ENCODE measurements around the gene GFRA1.

The GFRA1 gene

GRCh38 chr10:116226053-116226452 lies 47.0 kb downstream of the GFRA1 start:
- no peaks in the 10 kb centered on the region for H3K79me2 ChIP-seq (ENCODE audit: insufficient read depth, low read length)
- H3K4me2 ChIP-seq (ENCODE audit: low read depth, low read length, poor library complexity, severe bottlenecking): no peak overlapping the region

DNA sequence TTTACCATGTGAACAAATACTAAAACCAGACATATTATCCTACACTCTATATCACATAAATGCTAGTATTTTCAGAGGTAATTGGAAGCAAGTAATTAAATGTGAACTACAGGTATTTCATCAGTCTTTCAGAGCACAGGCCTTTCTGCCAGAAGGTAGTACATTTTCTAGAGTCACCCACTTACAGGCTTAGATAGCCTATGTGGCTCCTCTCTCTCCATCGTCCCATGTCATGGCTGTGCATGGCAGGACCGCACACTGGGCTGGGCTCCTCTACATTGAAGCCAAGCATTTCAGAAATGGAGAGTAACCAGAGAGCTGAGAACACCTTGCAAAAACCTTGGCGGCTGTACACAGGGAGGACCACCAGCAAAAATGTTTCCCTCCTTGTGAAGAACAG lies 49.7 kb downstream of the GFRA1 start:
- H3K9me2 ChIP-seq (replicated peaks; ENCODE audit: insufficient read depth, low read length): no peaks in the 10 kb centered on the region
- no peaks in the 10 kb centered on the region for H3K79me2 ChIP-seq (ENCODE audit: insufficient read depth, low read length)
- H3K9ac ChIP-seq (ENCODE audit: low read length): no peak overlapping the region
- TF ChIP-seq, protein P1, sequence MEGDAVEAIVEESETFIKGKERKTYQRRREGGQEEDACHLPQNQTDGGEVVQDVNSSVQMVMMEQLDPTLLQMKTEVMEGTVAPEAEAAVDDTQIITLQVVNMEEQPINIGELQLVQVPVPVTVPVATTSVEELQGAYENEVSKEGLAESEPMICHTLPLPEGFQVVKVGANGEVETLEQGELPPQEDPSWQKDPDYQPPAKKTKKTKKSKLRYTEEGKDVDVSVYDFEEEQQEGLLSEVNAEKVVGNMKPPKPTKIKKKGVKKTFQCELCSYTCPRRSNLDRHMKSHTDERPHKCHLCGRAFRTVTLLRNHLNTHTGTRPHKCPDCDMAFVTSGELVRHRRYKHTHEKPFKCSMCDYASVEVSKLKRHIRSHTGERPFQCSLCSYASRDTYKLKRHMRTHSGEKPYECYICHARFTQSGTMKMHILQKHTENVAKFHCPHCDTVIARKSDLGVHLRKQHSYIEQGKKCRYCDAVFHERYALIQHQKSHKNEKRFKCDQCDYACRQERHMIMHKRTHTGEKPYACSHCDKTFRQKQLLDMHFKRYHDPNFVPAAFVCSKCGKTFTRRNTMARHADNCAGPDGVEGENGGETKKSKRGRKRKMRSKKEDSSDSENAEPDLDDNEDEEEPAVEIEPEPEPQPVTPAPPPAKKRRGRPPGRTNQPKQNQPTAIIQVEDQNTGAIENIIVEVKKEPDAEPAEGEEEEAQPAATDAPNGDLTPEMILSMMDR (IDR thresholded peaks at IDR 0.05; ENCODE audit: insufficient read depth, low read length, poor library complexity, severe bottlenecking): no peak
- TF ChIP-seq EZH2phosphoT487 (conservative IDR thresholded peaks at IDR 0.05; ENCODE audit: low read length): no peak
- H3K27me3 ChIP-seq (ENCODE audit: low read length): no peaks in the 10 kb centered on the region
- no peaks in the 10 kb centered on the region for H3K36me3 ChIP-seq (ENCODE audit: low read length)
- H3K4me3 ChIP-seq (ENCODE audit: insufficient read depth, low read length, poor library complexity, severe bottlenecking): no peak overlapping the region
- no peaks in the 10 kb centered on the region for H4K20me1 ChIP-seq (ENCODE audit: low read depth, low read length)
- H3K27ac ChIP-seq (ENCODE audit: low read depth, low read length): no peak overlapping the region
- H3F3A ChIP-seq (ENCODE audit: insufficient read depth): no peaks in the 10 kb centered on the region
- no peaks in the 10 kb centered on the region for H3K9me3 ChIP-seq (ENCODE audit: insufficient read depth, low read length)
- H2AFZ ChIP-seq (ENCODE audit: low read depth, low read length, severe bottlenecking): no peak overlapping the region
- no peak overlapping the region for H3K4me2 ChIP-seq (ENCODE audit: low read depth, low read length, poor library complexity, severe bottlenecking)

More at GRCh38 chr10:116226053-116226452, 47.0 kb downstream of the GFRA1 start:
- no peak overlapping the region for H2AFZ ChIP-seq (ENCODE audit: low read depth, low read length, severe bottlenecking)
- no peaks in the 10 kb centered on the region for H3K9me3 ChIP-seq (ENCODE audit: insufficient read depth, low read length)
- H3K36me3 ChIP-seq (ENCODE audit: low read length): no peaks in the 10 kb centered on the region
- no peaks in the 10 kb centered on the region for H3F3A ChIP-seq (ENCODE audit: insufficient read depth)
- H3K27me3 ChIP-seq (ENCODE audit: low read length): no peaks in the 10 kb centered on the region
- no peak overlapping the region for H3K4me3 ChIP-seq (ENCODE audit: insufficient read depth, low read length, poor library complexity, severe bottlenecking)
- H3K9ac ChIP-seq (ENCODE audit: low read length): no peak overlapping the region
- no peak for TF ChIP-seq EZH2phosphoT487 (conservative IDR thresholded peaks at IDR 0.05; ENCODE audit: low read length)
- TF ChIP-seq, protein P1 (IDR thresholded peaks at IDR 0.05; ENCODE audit: insufficient read depth, low read length, poor library complexity, severe bottlenecking): no peak
- no peaks in the 10 kb centered on the region for H4K20me1 ChIP-seq (ENCODE audit: low read depth, low read length)
- H3K27ac ChIP-seq (ENCODE audit: low read depth, low read length): no peak overlapping the region
- no peaks in the 10 kb centered on the region for H3K9me2 ChIP-seq (replicated peaks; ENCODE audit: insufficient read depth, low read length)

DNA sequence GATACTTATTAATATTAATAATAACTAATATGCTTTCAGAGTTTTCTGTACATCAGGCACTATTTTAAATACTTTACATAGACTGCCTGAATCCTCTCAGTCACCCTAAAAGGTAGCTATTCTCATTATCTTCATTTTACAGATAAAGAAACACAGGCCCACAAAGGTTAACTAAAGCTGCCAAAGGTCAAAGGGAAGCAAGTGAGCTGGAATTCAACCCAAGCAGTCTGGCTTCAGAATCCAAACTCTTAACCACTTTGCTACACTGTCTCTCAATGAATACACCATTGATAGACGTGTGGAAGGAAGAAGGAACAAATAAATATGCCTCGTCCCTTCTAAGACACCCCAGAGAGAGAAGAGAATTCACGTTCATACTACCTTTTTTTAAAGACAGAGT lies 52.0 kb downstream of the GFRA1 start:
- TF ChIP-seq, protein P1 (IDR thresholded peaks at IDR 0.05; ENCODE audit: insufficient read depth, low read length, poor library complexity, severe bottlenecking): no peak
- TF ChIP-seq EZH2phosphoT487 (conservative IDR thresholded peaks at IDR 0.05; ENCODE audit: low read length): no peak
- Histone ChIP-seq H3K9me3 (ENCODE audit: insufficient read depth, low read length) (no peaks in the 10 kb centered on the region), H3K79me2 (ENCODE audit: insufficient read depth, low read length) (no peaks in the 10 kb centered on the region), H3K9ac (ENCODE audit: low read length) (no peak overlapping the region), H3K27ac (ENCODE audit: low read depth, low read length) (no peak overlapping the region), H3K9me2 (replicated peaks; ENCODE audit: insufficient read depth, low read length) (no peaks in the 10 kb centered on the region), H3K4me2 (ENCODE audit: low read depth, low read length, poor library complexity, severe bottlenecking) (no peak overlapping the region), H3K4me3 (ENCODE audit: insufficient read depth, low read length, poor library complexity, severe bottlenecking) (no peak overlapping the region), H4K20me1 (ENCODE audit: low read depth, low read length) (no peaks in the 10 kb centered on the region), H3K27me3 (ENCODE audit: low read length) (no peaks in the 10 kb centered on the region), H2AFZ (ENCODE audit: low read depth, low read length, severe bottlenecking) (no peak overlapping the region), H3K36me3 (ENCODE audit: low read length) (no peaks in the 10 kb centered on the region), H3F3A (ENCODE audit: insufficient read depth) (no peaks in the 10 kb centered on the region)
